ENCODE measurements around the gene CNGA4. TPM values are rescaled to one million over a fixed set of nuclear protein-coding genes. Genes with fewer than 3 reads are reported as not detected.
"Not testable (repeated sequence)": the region's sequence is repeated elsewhere in the genome, so short reads cannot be mapped to it uniquely, and the experiment has no call there.

Gene CNGA4
- total RNA-seq, 4 donors from 2014 or later: 0.38 TPM; not detected in 3

DNA sequence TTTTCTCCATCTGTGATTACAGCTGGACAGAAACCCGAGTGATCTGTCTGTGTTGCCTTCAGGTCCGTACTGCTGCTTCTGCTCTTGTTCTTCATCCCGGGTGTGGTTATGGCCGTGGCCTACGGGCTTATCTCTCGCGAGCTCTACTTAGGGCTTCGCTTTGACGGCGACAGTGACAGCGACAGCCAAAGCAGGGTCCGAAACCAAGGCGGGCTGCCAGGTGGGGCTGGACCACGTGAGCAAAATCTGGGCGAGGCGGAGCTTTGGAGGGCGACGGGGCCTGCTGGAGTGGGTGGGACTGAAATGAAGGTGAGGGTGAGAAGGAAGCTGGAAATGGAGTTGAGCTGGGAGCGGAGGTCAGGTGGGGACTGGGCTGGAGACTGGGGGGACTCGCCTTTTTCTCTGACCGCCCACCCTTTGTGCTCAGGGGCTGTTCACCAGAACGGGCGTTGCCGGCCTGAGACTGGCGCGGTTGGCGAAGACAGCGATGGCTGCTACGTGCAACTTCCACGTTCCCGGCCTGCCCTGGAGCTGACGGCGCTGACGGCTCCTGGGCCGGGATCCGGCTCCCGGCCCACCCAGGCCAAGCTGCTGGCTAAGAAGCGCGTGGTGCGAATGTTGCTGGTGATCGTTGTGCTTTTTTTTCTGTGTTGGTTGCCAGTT is 31.8 kb downstream of the CNGA4 start:
- no peaks in the 10 kb centered on the region for H3K4me1 ChIP-seq
- peaks cover 0 to 6% (median 0%) of the 10 kb centered on the region in 4 donors for H3K27me3 ChIP-seq
- intact Hi-C loops (cut with DNase I): no loop called here
- 76 to 95% methylated on average over 26 to 38 of the region's 41 CpGs for WGBS, 2 donors
- H3K9me3 ChIP-seq: no peaks in the 10 kb centered on the region
- H3K36me3 ChIP-seq: no peaks in the 10 kb centered on the region
- no peak for TF ChIP-seq POLR2A (IDR thresholded peaks at IDR 0.05)
- TF ChIP-seq, protein P1, sequence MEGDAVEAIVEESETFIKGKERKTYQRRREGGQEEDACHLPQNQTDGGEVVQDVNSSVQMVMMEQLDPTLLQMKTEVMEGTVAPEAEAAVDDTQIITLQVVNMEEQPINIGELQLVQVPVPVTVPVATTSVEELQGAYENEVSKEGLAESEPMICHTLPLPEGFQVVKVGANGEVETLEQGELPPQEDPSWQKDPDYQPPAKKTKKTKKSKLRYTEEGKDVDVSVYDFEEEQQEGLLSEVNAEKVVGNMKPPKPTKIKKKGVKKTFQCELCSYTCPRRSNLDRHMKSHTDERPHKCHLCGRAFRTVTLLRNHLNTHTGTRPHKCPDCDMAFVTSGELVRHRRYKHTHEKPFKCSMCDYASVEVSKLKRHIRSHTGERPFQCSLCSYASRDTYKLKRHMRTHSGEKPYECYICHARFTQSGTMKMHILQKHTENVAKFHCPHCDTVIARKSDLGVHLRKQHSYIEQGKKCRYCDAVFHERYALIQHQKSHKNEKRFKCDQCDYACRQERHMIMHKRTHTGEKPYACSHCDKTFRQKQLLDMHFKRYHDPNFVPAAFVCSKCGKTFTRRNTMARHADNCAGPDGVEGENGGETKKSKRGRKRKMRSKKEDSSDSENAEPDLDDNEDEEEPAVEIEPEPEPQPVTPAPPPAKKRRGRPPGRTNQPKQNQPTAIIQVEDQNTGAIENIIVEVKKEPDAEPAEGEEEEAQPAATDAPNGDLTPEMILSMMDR (IDR thresholded peaks at IDR 0.05): no peak
- no peak for DNase-seq
- no peak overlapping the region for H3K27ac ChIP-seq
- no peak overlapping the region for H3K4me3 ChIP-seq

DNA sequence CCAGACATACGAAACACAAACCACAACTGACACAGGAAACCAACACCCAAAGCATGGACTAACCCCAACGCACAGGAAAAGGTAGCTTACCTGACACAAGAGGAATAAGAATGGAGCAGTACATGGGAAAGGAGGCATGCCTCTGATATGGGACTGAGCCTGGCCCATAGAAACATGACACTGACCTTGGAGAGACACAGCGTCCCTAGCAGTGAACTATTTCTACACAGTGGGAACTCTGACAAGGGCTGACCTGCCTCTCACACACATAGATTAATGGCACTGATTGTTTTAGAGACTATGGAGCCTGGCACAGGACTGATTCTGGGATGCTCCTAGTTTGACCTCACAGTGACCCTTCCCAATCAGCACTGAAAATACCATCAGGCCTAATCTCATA is 32.7 kb downstream of the CNGA4 start:
- TF ChIP-seq POLR2A (IDR thresholded peaks at IDR 0.05): no peak
- TF ChIP-seq, protein P1 (IDR thresholded peaks at IDR 0.05): no peak
- intact Hi-C loops (cut with DNase I): no loop called here
- no peak overlapping the region for H3K4me3 ChIP-seq
- WGBS, 2 donors: 81 to 83% methylated on average over 2 of the region's 3 CpGs
- H3K27me3 ChIP-seq: peaks cover 0 to 13% (median 0%) of the 10 kb centered on the region in 4 donors
- no peak overlapping the region for H3K27ac ChIP-seq
- DNase-seq: no peak
- no peaks in the 10 kb centered on the region for H3K9me3 ChIP-seq
- no peaks in the 10 kb centered on the region for H3K36me3 ChIP-seq
- H3K4me1 ChIP-seq: no peaks in the 10 kb centered on the region

DNA sequence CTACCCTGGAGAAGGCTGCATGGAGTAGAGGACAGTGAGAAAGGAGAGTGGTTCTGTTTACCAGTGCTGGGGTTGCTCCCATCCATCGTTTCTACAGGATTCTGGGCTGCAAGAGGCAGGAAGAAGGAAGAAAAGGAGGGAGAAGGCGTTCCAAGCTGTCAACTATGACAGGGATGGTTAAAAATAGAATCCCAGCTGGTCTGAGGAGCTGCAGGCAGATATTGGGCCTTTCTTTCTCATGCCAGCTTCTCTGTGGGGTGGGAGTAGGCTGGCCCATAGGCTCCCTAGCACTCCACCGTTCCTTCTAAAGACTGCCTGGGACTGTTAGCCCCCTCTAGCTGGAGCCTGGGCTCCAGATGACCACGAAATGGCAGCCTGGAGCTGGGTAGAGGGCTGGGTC is 34.3 kb downstream of the CNGA4 start:
- WGBS, 2 donors: 55 to 56% methylated on average over 4 of the region's 4 CpGs
- TF ChIP-seq, protein P1 (IDR thresholded peaks at IDR 0.05): no peak
- no peak for TF ChIP-seq POLR2A (IDR thresholded peaks at IDR 0.05)
- intact Hi-C loops (cut with DNase I): no loop called here
- no peaks in the 10 kb centered on the region for H3K9me3 ChIP-seq
- H3K4me3 ChIP-seq: no peak overlapping the region
- no peak overlapping the region for H3K27ac ChIP-seq
- H3K36me3 ChIP-seq: no peaks in the 10 kb centered on the region
- peaks cover 0 to 17% (median 0%) of the 10 kb centered on the region in 4 donors for H3K27me3 ChIP-seq
- DNase-seq: no peak
- H3K4me1 ChIP-seq: no peaks in the 10 kb centered on the region

DNA sequence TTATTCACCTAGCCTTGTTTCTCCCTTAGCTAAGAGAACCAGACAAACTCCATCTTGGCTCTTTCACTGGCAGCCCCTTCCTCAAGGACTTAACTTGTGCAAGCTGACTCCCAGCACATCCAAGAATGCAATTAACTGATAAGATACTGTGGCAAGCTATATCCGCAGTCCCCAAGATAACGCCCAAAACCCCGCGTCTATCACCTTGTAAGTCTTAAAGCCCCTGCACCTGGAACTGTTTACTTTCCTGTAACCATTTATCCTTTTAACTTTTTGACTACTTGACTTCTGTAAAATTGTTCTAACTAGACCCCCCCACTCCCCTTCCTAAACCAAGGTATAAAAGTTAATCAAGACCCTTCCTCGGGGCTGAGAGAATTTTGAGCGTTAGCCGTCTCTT is 41.9 kb downstream of the CNGA4 start:
- H3K9me3 ChIP-seq; intact Hi-C loops (cut with DNase I); H3K4me3 ChIP-seq; H3K4me1 ChIP-seq; H3K36me3 ChIP-seq; DNase-seq; H3K27ac ChIP-seq: not testable (repeated sequence)
- peaks cover 0 to 37% (median 0%) of the 10 kb centered on the region in 4 donors for H3K27me3 ChIP-seq
- WGBS, 2 donors: 46 to 52% methylated on average over 7 of the region's 7 CpGs

DNA sequence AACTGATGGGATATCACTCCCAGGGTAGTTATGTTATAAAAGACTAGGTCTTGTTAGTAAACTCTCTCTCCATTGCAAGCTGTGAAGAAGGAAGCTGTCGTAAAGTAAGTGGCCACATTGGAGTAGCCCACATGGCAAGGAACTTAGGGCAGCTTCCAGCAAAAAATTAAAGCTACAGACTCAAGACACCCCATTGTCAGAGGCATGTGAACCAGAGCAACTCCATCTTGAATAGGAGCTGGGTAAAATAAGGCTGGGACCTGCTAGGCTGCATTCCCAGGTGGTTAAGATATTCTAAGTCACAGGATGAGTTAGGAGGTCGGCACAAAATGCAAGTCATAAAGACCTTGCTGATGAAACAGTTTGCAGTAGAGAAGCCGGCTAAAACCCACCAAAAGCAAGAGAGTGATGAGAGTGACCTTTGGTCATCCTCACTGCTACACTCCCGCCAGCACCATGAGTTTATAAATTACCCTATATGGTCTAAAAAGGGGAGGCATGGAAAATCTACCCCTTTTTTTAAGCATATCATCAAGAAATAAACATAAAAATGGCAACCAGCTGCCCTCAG is 44.6 kb downstream of the CNGA4 start:
- intact Hi-C loops (cut with DNase I): no loop called here
- 74 to 75% methylated on average over 3 to 4 of the region's 4 CpGs for WGBS, 2 donors

More for the DNA sequence above, 44.6 kb downstream of the CNGA4 start:
- H3K4me3 ChIP-seq: no peak overlapping the region
- H3K27me3 ChIP-seq: peaks cover 0 to 37% (median 0%) of the 10 kb centered on the region in 4 donors
- no peak for TF ChIP-seq POLR2A (IDR thresholded peaks at IDR 0.05)
- TF ChIP-seq, protein P1 (IDR thresholded peaks at IDR 0.05): no peak
- no peaks in the 10 kb centered on the region for H3K4me1 ChIP-seq
- no peak overlapping the region for H3K27ac ChIP-seq
- H3K36me3 ChIP-seq: no peaks in the 10 kb centered on the region
- DNase-seq: no peak
- no peaks in the 10 kb centered on the region for H3K9me3 ChIP-seq
